GM19372 (cell line): ENCODE data around the gene TMEM121.

Experiments
- ATAC-seq: cut with Tn5 transposase; IDR thresholded peaks from one replicate; pipeline ENCODE4 v1.9.1; 2021; ENCODE audit warnings: mild to moderate bottlenecking, low read depth, moderate library complexity; ENCODE audit not compliant: unreplicated experiment

TMEM121 gene

DNA sequence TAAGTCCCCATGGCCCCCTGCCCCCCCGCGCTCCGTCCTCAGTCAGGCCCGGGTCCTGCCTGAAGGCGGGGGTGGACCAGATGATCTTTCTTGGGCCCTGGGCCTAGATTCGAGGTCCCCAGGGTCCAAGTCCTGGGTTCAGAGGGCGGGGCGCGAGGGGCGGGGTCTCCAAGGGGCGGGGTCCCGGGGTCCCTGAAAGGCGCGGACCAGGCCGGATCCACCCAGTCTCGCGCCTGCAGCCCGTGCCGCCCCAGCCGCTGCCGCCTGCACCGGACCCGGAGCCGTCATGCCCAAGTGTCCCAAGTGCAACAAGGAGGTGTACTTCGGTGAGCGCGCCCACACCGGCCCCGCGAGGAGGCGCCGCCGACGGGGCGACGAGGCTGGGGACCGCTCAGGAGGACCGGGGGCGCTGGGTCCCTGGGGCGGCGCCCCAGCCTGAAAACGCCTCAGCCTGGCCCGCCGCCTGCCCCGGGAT is 39.4 kb upstream of the TMEM121 start:
- no peak for ATAC-seq

DNA sequence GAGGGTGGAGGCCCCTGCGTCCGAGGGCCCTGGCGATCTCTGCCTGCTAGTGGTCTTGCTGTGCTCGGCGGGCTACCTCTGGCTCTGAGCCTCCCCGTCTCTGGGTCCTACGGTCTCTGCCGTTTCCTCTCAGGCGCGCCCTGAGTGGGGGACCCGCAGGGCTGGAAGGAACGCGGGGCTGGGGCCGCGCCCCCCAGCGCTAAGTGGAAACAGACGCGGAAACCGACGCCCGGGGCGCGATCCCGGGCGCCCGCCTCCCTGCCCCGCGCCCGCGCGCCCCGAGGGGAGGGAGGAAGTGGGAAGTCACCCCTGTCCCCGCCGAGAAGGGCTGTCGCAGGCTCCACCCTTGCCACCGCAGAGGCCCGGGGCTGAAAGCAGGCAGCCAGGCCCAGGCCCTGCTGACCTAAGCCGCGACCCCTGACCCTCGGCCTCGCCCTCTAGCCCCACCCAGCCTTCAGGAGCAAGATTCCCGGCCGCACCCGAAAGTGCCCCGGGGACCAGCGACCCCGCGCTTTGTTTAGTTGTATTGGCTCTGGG is 38.9 kb upstream of the TMEM121 start:
- ATAC-seq, result no peak

DNA sequence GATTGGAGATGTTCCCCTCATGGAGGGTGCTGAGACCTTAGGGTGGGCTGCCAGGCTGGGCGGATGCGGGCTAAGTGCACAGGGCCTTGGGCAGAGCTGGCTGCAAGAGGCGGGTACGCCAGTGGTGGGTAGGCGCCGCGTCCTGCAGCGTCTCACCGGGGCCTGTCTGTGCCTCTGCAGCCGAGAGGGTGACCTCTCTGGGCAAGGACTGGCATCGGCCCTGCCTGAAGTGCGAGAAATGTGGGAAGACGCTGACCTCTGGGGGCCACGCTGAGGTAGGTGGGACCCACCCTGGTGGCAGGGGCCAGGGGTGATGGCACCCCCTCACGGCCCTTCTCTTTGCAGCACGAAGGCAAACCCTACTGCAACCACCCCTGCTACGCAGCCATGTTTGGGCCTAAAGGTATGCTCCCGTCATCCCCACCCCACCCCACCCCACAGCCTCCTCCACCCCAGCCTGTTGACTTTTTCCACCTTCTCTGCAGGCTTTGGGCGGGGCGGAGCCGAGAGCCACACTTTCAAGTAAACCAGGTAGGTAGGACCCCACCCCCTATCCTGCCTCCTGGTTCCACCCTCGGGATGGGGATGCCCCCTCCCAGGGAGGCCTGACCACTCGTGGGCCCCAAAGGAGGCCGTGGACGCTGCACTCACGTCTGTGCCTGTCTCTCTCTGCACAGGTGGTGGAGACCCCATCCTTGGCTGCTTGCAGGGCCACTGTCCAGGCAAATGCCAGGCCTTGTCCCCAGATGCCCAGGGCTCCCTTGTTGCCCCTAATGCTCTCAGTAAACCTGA is 38.2 kb upstream of the TMEM121 start:
- ATAC-seq, result no peak

DNA sequence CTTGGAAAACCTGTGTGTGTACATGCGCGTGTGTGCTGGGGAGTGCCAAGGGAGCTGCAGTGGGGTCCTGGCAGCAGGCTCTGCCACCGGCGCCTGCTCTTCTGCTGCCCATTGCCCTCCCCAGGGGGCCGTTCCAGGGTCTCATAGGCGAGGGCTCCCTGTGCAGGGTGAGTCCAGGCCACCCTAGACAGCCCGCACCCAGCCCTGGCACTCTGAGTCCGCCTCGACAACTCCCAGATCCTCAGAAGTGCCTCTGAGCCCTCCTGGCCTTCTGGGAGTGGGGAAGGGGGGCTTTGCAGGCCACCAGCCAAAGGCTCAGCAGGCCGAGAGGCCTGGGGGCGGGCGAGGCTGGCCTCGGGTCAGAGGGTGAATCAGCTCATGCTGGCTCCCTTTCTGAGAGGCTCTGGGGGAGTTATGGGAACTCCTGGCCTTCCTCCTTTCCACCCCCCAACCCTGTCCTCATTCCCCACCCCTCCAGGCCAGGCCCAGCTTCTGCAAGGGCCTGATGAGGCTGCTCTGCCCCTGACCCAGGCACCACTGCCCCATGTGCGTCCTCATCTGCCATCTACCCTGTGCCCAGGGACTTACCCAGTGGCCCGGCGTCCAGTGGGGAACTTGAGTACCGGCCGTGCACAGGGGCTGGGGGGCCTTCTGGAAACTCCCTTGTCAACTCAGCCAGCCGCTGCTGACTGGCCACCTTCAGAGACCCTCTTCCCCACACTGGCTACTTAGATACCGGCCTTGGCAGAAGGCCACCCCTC is 37.4 kb upstream of the TMEM121 start:
- no peak for ATAC-seq

DNA sequence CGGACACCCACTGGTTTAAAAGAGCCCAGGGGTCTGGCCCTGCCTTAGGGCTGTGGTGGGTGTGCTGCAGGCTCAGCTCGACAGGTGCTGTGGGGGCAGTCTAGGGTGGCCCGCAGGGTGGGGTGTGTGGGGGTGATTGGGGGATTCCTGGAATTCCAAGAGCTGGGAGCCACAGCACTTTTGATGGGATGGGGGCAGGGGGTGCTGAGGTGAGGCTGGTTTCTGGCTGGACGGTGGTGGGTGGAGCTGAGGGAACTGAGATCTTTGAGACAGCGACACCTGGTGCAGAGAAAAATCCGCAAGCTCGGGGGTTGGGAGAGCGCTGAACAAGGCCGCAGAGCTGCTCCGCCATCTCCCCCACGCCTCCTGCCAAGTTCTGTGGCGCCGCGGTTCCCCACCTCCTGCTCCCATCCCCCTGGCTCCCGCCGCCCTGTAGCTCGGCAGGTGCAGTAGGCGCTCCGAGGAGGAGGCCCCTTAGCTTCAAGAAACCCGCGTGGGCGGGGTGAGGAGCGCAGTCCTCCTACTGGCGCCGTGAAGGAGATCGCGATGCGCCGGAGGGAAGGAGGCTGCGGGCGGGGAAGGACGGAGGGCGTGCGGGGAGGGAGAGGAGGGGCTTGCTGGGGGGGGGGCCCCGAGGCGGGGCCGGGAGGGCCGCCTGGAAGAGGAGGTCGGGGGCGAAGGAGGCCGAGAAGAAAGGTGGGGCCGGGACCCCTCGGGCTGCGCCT is 36.7 kb upstream of the TMEM121 start:
- ATAC-seq, result no peak

DNA sequence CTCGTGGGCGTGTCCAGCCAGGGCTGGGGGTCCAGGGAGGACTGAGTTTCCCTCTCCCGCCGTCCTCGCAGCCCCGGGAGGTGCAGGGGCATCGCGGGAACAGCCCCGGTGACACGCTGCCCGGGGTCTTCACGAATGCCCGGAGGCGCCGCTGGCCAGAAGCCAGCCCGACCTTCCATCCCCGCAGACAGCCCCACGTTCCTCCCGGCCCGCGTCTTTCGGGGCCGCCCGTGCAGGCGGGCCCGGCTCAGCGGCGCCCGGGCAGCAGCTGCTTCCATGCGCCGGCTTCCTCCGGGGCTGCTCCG is 36.2 kb upstream of the TMEM121 start:
- no peak for ATAC-seq

DNA sequence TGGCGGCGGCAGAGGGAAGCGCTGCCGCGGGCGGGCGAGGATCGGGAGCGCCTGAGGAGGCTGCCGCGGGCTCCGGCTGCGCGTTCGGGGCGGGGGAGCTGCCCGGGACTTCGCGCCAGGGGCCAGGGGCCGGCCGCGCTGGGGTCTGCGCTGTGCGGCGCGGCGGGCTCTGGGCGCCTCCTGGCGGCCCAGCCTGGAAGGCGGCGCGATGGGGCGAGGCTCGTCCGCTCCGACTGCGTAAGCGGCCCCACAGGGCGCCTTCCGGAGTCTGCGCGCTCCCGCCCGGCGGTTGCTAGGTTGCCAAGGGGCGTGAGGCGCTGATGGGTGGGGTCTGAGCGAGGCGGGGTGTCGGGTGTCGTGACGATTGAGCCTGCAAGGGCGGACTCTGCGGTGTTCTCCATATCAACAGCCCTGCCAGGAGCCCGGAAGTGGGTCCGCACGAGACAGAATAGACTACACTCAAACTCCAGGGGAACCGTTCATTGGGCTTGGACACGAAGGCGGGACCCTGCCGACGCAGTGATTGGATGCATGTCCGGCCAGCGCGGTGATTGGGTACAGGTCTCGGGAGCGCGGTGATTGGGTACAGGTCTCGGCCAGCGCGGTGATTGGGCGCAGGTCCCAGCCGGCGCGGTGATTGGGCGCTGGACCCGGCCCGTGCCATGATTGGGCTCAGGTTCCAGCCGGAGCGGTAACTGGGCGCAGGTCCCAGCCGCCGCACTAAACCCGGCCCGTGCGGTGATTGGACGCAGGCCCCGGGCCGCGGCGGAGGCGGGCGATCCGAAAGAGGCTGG is 35.6 kb upstream of the TMEM121 start, which contains the start of gene TEDC1:
Gene TEDC1, plus strand, starts transcription at position 675 of the 794 bp plus-strand sequence. CDS start 130 bp downstream, outside the sequence.
- ATAC-seq, result peak; percentile 65

DNA sequence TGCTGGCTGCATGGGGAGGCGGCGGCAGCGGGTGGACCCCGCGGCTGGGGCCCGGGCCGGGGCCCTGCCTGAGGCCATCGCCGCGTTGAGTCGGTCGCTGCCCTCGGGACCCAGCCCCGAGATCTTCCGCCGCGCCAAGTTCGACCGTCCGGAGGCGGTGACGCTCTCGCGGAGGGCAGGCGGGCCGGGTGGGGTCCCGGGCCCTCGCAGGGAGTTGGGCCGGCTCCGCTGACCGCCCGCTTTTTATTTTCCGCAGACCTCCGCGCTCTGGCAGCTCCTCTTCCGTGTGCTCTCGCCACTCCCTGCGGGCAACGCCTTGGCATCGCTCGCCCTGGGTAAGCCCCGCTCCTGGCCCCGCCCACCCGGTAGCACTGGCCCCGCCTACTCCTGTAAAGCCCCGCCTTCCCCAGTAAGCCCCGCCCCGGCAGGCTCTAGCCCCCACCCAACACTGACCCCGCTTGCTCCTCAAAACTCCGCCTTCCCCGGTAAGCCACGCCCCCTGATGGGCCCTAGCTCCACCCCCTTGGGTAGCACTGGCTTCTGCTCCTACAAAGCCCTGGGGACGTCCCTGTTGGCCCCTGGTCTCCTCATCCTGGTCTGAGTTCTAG is 34.9 kb upstream of the TMEM121 start:
- no peak for ATAC-seq

DNA sequence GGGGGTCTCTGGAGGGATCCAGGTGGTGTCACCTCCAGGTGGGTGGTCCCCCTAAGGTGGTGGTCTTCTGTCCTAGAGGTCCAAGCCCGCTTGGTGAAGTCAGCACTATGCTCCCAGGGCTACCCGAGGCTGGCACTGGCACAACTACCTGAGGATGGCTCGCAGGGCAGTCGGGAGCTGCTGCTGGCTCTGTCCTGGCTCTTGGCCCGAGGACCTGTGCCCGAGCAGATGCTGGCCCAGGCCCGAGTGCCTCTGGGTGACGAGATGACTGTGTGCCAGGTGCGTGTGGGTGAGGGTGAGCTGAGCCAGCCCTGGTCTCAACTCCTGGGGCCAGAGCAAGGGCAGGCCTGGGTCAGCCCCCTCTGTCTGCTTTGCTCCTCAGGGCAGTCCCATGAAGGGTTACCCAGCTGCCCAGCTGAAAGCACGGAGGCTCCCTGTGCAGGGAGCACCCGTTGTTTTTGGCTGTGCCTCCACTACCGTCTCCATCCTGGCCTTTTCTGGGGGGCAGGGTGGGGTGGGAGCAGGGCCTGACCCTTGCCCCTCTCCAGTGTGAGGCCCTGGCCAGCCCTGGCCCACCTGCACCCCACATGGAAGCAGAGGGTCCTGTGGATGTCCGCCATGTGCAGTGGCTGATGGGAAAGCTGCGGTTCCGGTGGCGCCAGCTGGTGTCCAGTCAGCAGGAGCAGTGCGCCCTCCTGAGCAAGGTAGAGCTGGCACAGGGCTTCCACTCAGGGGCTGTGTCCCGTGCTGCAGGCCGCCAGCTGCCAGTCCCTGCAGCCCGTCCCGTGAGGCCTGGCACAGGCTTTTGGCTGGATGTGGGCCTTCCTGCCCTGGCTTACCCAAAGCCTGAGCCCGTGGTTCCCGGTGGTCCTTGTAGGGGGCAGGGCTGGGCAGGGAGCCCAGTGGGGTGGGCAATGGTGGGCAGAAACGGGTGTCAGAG is 34.1 kb upstream of the TMEM121 start:
- no peak for ATAC-seq

DNA sequence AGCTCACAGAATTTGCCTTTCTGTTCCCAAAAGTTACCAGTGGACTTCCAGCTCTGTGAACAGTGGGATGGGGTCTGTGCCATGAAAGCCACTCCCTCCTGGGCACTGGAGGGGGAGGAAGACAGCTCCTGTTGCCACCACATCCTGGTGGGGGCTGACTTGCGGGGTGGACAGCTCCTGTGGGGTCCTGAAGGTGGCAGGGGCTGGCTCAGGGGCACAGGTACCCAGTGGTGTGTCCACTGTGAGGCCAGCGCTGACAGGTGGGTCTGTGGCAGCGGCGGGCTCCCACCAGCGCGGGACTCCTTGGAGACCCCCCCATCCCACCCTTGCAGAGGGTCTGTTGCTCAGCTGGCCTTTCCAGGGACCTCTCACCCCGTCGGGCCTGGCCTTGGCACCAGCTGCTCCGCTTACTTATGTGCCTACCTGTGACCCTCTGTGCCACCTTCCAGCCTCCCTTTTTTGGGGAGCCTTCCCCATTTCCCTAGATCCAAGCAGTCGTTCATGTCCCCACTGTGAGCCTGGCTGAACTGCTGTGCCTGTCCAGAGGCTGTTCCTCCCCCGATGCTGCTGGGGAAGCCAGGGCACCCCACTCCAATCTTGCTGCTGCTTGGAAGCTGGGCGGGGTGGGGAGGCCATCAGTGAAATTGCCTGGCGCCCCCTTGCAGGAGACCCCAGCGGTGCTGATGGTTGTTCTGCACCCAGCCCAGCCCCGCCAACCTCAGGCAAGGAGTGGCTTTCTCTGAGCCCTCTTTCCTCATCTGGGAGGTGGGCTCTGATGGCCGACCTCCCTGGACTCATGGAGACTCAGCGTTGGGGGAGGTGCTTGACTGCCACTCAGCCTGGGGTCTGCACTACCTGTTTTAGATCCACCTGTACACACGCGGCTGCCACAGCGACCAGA is 33.2 kb upstream of the TMEM121 start:
- no peak for ATAC-seq

DNA sequence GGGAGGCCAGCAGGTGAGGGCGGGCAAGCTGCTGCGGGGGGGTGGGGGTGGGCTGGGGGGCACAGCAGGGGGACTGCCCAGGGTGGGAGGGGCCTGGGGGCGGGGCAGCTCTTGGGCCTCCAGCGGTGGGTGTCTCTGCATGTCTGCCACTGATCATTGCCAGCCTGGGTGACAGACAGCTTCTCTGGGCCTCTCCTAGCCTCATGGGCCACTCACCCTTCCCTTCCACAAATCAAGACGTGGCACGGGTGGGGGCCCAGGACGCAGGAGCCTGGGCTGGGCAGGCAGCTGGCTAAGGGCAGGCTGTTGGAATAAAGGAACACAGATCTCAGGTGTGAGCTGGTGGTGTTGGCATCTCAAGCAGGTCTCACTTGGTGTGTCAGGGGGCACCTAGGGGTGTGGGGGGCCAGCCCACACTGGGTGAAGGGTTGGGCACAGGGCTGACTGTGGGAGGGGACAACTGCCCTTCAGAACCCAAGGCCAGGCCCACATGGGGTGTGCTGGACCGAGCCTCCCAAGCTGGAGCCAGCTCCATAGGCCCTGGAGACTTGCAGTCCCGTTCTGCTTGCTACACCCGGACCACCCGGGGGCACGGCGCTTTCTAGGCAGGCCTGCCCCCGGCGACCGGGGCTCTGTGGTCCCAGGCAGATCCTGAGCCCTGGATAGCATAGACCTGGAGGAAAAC is 32.3 kb upstream of the TMEM121 start:
- ATAC-seq, result no peak

DNA sequence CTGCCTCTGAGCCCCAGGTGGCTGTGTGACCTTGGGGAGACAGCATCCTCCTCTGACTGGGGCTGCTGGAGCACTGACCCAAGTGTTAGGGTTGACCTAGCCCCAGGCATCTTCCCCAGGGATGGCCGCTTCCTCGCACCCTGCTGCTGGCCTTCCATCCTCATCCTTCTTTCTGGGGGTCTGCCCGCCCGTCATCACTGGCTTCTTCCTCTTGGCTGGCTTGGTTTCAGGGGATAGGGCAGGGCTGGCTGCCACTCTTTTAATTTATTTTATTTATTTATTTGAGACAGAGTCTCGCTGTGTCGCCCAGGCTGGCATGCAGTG is 31.8 kb upstream of the TMEM121 start:
- no peak for ATAC-seq

DNA sequence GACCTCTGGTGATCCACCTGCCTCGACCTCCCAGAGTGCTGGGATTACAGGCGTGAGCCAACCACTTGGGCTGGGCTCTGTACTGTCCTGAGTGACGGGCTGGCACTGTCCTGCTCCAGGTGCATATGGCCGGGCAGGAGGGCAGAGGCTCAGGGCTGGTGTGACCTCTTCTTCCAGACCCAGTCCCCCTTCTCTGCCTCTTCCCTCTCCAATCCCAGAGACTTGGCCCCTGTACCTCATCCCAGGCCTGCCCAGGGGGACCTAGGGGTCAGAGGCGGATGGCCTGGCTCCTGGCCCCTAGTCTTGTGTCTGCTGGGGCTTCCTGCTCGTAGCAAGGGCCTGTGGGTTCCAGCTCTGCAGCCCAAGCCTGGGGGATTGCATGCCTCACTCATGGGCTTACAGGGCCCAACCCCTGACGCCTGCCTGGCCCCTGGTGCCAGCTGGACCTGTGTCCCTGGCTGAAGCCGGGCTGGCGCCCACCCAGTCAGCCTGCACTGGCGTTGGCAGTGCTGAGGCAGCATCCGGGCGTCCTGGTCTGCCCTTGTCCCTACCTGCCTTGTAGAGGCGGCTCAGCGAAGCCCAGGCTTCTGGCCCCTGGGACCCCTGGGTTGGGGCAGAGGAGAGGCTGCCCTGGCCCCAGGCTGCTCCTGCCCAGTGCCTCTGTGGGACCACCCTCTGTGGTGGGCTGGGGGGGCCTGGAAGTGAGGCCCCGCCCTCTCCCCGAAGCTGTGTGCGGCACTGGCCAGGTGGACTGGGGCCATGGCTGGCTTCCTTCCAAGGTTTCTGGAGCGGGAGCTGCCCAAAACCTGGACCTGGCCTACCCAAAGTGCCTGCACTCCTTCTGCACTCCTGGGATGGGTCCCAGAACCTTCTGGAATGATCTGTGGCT is 31.0 kb upstream of the TMEM121 start:
- no peak for ATAC-seq

DNA sequence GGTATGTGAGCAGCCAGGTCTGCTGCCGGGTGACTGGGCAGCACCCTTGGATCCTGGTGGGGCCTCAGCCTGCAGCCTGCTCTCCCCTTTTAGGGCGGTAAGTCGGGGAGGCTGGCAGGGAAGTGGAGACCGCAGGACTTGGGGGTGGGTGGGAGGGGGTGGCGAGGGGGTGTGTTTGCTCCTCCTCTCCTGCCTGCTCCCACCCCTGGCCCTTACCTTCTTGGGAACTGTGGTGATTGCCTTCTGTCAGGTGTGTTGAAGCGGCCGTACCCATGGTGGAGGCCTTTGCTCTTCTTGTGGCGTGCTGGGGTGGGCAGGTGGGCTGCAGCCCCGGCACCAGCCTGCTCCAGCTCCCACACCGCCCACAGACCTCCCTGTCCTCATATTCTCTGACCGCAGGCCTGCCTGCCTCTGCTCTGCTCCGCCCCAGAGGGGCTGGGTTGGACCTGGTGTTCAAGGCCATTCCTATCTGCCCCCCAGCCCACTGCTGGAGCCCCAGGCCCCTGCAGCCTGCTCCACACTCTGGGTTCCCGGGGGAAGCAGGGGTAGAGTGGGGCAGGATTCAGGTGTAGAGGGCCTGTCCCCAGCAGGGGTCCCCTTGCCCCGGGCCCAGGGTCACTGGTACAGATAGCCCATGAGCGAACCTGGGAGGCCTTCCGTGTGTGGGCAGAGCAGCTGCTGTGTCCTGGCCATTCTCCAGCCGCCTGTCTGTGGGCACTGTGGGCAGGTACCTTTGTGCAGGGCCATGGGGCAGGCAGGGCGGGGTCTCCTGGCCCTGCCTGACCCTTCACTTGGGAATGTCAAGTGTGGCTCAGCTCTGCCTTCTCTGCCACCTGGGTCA is 30.2 kb upstream of the TMEM121 start:
- no peak for ATAC-seq

DNA sequence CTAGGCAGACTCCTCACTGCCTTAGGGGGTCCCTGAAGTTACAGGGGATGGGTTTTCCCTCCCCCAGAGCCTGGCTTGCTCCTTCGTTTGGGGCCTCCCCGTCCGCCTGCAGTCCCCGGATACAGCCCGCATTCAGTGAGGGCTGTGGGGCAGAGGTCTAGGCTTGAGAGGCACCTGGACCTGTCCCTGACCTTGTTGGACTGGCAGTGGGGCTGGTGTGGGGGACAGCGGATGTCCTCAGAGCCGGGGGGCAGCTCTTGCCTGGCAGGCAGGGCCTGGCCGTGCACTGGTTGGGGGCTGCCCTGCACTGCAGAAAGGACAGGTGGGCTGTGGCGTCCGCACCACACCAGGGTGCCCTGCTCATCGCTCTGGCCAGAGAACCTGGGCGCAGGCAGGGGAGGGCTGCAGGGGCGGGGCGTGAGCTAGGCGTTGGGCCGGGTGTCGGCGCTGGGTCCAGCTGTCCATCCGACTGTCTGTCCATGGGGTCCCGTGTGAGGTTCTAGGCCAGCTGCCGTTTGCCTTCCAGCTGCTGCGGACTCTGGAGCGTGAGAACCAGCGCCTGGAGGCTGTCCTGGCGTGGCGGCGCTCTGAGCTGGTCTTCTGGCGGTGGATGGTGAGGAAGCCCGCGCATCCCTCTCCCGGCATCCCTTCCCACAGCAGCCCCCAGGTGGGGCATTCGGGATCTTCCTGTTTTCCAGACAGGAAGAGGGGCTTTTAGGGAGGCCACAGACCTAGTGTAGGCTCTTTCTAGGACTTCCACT is 29.4 kb upstream of the TMEM121 start:
- no peak for ATAC-seq
